ENCODE data around the gene CLK3. TPM values are rescaled to one million over a fixed set of nuclear protein-coding genes. Genes with fewer than 3 reads are reported as not detected.

The CLK3 gene
- total RNA-seq, 4 donors from 2014 or later: 45.4 to 152 (median 105) TPM

- Histone ChIP-seq H3K36me3 (no peaks in the 10 kb centered on the region), H3K4me3 (no peak overlapping the region), H3K27ac (no peak overlapping the region), H3K27me3 (no peaks in the 10 kb centered on the region), H3K9me3 (no peaks in the 10 kb centered on the region), H3K4me1 (no peaks in the 10 kb centered on the region)
- ATAC-seq: no peak
- no peak for DNase-seq
- in situ Hi-C loops (cut with MboI; ENCODE audit: low sequenced_read_pairs in 4 of 4) (loop anchor here in 1 of 4 donors (25.0 kb wide), 1 partner anchor 143 kb away; the partner anchor contains the start of gene UBL7), intact Hi-C loops (cut with DNase I; ENCODE audit: low total_unique reads) (no loop called here)
- TF ChIP-seq, protein P1, sequence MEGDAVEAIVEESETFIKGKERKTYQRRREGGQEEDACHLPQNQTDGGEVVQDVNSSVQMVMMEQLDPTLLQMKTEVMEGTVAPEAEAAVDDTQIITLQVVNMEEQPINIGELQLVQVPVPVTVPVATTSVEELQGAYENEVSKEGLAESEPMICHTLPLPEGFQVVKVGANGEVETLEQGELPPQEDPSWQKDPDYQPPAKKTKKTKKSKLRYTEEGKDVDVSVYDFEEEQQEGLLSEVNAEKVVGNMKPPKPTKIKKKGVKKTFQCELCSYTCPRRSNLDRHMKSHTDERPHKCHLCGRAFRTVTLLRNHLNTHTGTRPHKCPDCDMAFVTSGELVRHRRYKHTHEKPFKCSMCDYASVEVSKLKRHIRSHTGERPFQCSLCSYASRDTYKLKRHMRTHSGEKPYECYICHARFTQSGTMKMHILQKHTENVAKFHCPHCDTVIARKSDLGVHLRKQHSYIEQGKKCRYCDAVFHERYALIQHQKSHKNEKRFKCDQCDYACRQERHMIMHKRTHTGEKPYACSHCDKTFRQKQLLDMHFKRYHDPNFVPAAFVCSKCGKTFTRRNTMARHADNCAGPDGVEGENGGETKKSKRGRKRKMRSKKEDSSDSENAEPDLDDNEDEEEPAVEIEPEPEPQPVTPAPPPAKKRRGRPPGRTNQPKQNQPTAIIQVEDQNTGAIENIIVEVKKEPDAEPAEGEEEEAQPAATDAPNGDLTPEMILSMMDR (IDR thresholded peaks at IDR 0.05 in 4 of 5, conservative IDR thresholded peaks at IDR 0.05 in 1 of 5): no peak
- no peak for TF ChIP-seq POLR2A (IDR thresholded peaks at IDR 0.05)
Observed at GRCh38 chr15:74604983-74605794, 10.4 kb upstream of the CLK3 start.

DNA sequence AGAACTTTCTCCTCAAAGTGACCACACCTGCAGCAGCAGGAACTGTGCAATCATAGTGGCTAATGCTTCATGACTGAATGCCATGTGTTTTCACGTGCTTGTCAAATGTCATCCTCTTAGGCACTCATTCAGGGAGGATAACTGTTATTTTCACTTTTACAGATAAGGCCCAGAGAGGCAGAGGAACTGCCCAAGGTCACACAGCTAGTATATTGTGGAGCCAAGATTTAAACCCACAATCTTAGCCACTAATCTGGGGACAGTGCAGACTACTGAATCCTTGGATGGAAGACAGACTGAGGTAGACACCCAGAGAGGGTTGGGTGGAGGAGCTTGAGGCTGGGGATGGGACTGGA lies 9.9 kb upstream of the CLK3 start:
- Histone ChIP-seq H3K27me3 (no peaks in the 10 kb centered on the region), H3K27ac (no peak overlapping the region), H3K4me1 (no peaks in the 10 kb centered on the region), H3K9me3 (no peaks in the 10 kb centered on the region), H3K36me3 (no peaks in the 10 kb centered on the region), H3K4me3 (no peak overlapping the region)
- TF ChIP-seq POLR2A (IDR thresholded peaks at IDR 0.05): no peak
- TF ChIP-seq, protein P1 (IDR thresholded peaks at IDR 0.05 in 4 of 5, conservative IDR thresholded peaks at IDR 0.05 in 1 of 5): no peak
- intact Hi-C loops (cut with DNase I; ENCODE audit: low total_unique reads) (no loop called here), in situ Hi-C loops (cut with MboI; ENCODE audit: low sequenced_read_pairs in 4 of 4) (loop anchor here in 1 of 4 donors (25.0 kb wide), 1 partner anchor 143 kb away; the partner anchor contains the start of gene UBL7)
- no peak for DNase-seq
- ATAC-seq: no peak

- in situ Hi-C loops (cut with MboI; ENCODE audit: low sequenced_read_pairs in 4 of 4): loop anchor here in 1 of 4 donors (25.0 kb wide), 1 partner anchor 146 kb away; the partner anchor contains the start of gene UBL7
- Histone ChIP-seq H3K27me3 (no peaks in the 10 kb centered on the region), H3K27ac (no peak overlapping the region), H3K36me3 (no peaks in the 10 kb centered on the region), H3K4me1 (no peaks in the 10 kb centered on the region), H3K4me3 (no peak overlapping the region), H3K9me3 (no peaks in the 10 kb centered on the region)
- DNase-seq: no peak
- no peak for ATAC-seq
- intact Hi-C loops (cut with DNase I; ENCODE audit: low total_unique reads): no loop called here
- no peak for TF ChIP-seq POLR2A (IDR thresholded peaks at IDR 0.05)
- TF ChIP-seq, protein P1 (IDR thresholded peaks at IDR 0.05 in 4 of 5, conservative IDR thresholded peaks at IDR 0.05 in 1 of 5): no peak
Observed at GRCh38 chr15:74608786-74609185, 6.8 kb upstream of the CLK3 start.

DNA sequence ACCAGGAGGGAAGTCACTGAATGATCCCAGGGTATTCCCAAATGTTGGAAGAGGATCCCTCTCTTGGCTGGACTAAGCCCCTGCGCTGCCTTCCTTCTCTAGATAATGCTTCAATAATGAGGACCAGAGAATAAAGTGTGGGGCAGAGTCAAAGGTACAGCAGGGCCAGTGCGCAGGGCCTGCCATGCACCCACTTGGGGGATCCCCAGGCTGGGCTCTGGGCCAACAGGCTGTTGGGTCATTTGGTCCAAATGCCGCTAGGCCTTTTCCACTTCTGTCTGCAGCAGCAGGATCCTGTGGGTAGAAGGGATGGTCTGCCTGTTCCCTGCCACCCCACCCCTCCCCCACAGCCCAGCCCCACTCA lies 5.7 kb upstream of the CLK3 start:
- no peak for DNase-seq
- Histone ChIP-seq H3K4me1 (no peaks in the 10 kb centered on the region), H3K9me3 (no peaks in the 10 kb centered on the region), H3K36me3 (no peaks in the 10 kb centered on the region), H3K4me3 (no peak overlapping the region), H3K27me3 (no peaks in the 10 kb centered on the region), H3K27ac (no peak overlapping the region)
- TF ChIP-seq, protein P1 (IDR thresholded peaks at IDR 0.05 in 4 of 5, conservative IDR thresholded peaks at IDR 0.05 in 1 of 5): no peak
- TF ChIP-seq POLR2A (IDR thresholded peaks at IDR 0.05): no peak
- intact Hi-C loops (cut with DNase I; ENCODE audit: low total_unique reads): loop anchor here (10.0 kb wide), 2 partner anchors 355 to 925 kb away; partner anchors contain the start of gene CD276
- in situ Hi-C loops (cut with MboI; ENCODE audit: low sequenced_read_pairs in 4 of 4): loop anchor here in 3 of 4 donors (5.0 to 25.0 kb wide), 3 partner anchors 65 to 148 kb away; partner anchors contain the start of genes ARID3B (in 2 of the 3) and UBL7 (in 1 of the 3)
- ATAC-seq: no peak

Data from gastrocnemius medialis (tissue), 4 donors.